RWPE2 (cell line): ENCODE measurements around the gene RSPH6A.

ENCODE experiments used
- ATAC-seq: fragments of 200-7000 bp; cut with Tn5 transposase; 3 replicates; pipeline ENCODE4 v1.9.1; 2021; ENCODE audit warnings: low read depth
- DNase-seq: peaks from one replicate; pipeline ENCODE4 v3.0.0-alpha.2; 2020; ENCODE audit warnings: low spot score
- H3K27ac ChIP-seq: fragments of 450-650 bp; 2 replicates; pipeline ENCODE4 v1.5.1; 2017; ENCODE audit warnings: mild to moderate bottlenecking; ENCODE audit not compliant: poor library complexity, severe bottlenecking
- H3K27me3 ChIP-seq: fragments of 250-450 bp; sonication (Bioruptor Pico); 2 replicates; pipeline ENCODE4 v1.5.1; 2021; ENCODE audit warnings: mild to moderate bottlenecking, moderate library complexity; ENCODE audit not compliant: insufficient read depth, poor library complexity, severe bottlenecking
- H3K36me3 ChIP-seq: fragments of 250-450 bp; sonication (Bioruptor Pico); 2 replicates; pipeline ENCODE4 v1.5.1; 2020; ENCODE audit warnings: low read depth, mild to moderate bottlenecking, moderate library complexity
- H3K4me1 ChIP-seq: fragments of 250-450 bp; sonication (Bioruptor Pico); 2 replicates; pipeline ENCODE4 v1.5.1; 2021; ENCODE audit warnings: mild to moderate bottlenecking, moderate library complexity; ENCODE audit not compliant: insufficient read depth, poor library complexity, severe bottlenecking
- H3K4me3 ChIP-seq: fragments of 250-450 bp; sonication (Bioruptor Pico); 2 replicates; pipeline ENCODE4 v1.5.1; 2021; ENCODE audit warnings: mild to moderate bottlenecking, moderate library complexity; ENCODE audit not compliant: severe bottlenecking
- H3K9me3 ChIP-seq: fragments of 250-450 bp; sonication (Bioruptor Pico); 2 replicates; pipeline ENCODE4 v1.5.1; 2021; ENCODE audit warnings: mild to moderate bottlenecking, moderate library complexity; ENCODE audit not compliant: severe bottlenecking
- TF ChIP-seq, protein P1 (sequence below): fragments of 450-650 bp; IDR thresholded peaks from one replicate; pipeline ENCODE4 v1.5.1; 2017; ENCODE audit warnings: mild to moderate bottlenecking, moderate library complexity; ENCODE audit not compliant: poor library complexity, severe bottlenecking

The RSPH6A gene

DNA sequence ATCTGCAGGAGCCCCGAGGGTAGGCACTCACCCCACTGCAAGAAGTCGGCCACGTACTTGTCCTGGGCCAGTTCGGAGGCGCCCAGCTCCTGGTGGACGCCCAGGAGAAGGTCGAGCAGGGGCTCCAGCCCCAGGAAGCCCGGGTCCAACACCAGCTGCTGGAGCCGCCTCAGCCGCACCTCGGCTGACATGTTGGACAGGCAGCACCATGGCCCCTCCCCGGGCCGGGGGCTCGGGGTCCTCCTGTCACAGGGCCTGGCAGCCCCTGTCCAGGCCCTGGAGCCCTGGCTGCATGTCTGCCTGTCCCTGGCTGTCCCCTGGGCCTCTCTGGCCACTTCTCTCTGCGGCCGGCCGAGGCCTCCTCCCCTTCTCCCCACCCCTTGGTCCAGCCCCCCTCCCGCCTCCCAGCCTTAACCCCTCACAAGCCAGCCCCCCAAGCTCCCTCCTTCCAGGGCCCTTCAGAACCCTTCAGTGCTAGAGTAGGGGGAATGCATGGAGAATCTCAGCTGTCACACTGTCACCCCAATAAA, 32.9 kb downstream of the RSPH6A start, which contains the start of gene DMPK:
TSS of gene DMPK (minus strand) at position 329 of the 530 bp plus-strand sequence. CDS start at position 191, 138 bp downstream.
- TF ChIP-seq, protein P1, sequence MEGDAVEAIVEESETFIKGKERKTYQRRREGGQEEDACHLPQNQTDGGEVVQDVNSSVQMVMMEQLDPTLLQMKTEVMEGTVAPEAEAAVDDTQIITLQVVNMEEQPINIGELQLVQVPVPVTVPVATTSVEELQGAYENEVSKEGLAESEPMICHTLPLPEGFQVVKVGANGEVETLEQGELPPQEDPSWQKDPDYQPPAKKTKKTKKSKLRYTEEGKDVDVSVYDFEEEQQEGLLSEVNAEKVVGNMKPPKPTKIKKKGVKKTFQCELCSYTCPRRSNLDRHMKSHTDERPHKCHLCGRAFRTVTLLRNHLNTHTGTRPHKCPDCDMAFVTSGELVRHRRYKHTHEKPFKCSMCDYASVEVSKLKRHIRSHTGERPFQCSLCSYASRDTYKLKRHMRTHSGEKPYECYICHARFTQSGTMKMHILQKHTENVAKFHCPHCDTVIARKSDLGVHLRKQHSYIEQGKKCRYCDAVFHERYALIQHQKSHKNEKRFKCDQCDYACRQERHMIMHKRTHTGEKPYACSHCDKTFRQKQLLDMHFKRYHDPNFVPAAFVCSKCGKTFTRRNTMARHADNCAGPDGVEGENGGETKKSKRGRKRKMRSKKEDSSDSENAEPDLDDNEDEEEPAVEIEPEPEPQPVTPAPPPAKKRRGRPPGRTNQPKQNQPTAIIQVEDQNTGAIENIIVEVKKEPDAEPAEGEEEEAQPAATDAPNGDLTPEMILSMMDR: no peak
- H3K4me1 ChIP-seq: peaks cover 27% of the 10 kb centered on the region
- no peaks in the 10 kb centered on the region for H3K27me3 ChIP-seq
- H3K9me3 ChIP-seq: no peaks in the 10 kb centered on the region
- peaks cover 22% of the 10 kb centered on the region for H3K36me3 ChIP-seq
- no peak for DNase-seq
- ATAC-seq: peak; percentile 3
- H3K27ac ChIP-seq: peak within 1 kb of the TSS; percentile 82
- no peak within 1 kb of the TSS for H3K4me3 ChIP-seq

DNA sequence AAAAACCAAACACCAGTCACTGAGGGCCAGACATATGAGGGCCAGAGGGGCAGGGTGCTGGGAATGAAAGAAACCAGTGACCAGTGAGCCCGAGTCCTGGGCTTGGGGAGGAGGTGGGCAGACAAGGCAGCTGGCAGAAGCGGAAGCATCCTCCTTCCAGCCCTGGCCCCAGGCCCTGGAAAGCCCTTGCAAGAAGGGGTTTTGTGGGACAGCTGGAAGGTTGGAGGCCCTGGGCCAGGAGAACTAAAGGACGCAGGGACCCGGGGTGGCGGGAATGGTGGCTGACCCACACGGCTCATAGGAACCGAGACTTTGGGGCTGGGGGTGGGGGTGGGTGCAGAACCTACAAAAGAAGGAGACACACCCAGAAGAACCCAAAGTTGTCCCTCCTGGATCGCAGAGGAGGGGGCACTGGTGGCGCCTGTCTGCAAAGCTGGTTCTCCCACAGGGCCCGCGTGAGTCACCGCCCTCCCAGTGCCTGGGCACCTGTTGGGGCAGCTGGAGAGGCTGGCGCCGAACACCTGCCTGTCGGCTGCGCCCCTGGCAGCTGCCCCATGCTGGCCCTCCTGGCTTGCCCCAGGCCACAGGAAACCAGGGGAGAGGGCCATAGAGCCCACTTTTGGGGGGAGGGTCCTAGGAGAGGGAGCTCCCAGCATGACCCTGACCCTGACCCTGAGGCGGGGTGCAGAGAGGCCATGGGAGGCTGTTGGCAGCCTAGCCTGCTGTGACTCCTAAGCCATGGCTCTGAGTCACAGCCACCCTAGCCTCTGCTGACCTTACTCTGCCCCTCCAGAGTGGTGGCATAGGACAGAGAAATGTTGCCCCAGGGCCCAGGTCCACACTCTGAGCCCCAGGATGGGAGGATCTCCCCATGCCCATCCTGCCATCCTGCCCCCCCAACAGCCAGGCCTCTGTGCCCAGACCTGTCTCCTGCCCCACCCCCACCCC, 33.6 kb downstream of the RSPH6A start:
- Histone ChIP-seq H3K36me3 (peaks cover 29% of the 10 kb centered on the region), H3K9me3 (no peaks in the 10 kb centered on the region), H3K27me3 (no peaks in the 10 kb centered on the region), H3K27ac (peak overlapping the region; percentile 82), H3K4me1 (peaks cover 27% of the 10 kb centered on the region), H3K4me3 (no peak overlapping the region)
- no peak for DNase-seq
- ATAC-seq: peak; percentile 42
- TF ChIP-seq, protein P1: no peak

DNA sequence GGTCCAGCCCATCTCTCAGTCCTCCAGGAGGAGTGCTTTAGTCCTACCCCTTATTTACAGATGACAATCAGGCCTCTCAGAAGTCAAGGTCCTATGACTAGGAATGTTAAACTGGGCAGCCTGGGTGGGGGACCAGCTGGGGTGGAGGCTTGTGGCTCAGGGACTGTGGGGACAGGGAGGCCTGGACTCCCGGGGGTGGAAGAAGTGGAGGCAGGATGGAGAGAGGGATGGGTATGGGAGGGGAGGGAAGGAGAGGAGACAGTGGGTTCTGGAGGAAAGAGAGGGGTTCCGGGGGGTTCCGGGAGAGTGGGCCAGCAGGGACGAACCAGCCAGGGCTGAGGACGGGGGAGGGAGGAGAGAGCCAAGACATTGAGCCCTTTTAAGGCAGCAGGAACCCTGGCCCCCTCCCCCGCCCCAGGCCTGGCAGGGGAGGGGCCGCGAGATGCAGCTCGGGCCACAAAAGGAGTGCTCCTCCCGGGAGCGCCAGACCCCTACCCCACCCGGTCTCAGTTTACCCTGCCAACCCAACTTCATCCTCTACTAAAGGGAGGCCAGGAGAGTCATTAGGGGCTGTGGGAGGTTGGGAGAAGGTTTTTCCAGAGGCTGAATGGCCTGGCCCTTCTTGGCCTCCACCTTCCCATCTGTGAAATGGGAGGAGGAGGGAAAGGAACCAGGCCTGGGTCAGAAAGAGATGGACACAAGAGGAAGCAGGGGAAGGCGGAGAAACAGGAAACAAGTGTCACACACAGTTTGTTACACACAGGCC, 34.5 kb downstream of the RSPH6A start:
- Histone ChIP-seq H3K4me1 (peaks cover 27% of the 10 kb centered on the region), H3K27ac (peak overlapping the region; percentile 82), H3K36me3 (peaks cover 26% of the 10 kb centered on the region), H3K9me3 (no peaks in the 10 kb centered on the region), H3K4me3 (no peak overlapping the region), H3K27me3 (no peaks in the 10 kb centered on the region)
- TF ChIP-seq, protein P1: no peak
- ATAC-seq: no peak
- no peak for DNase-seq

DNA sequence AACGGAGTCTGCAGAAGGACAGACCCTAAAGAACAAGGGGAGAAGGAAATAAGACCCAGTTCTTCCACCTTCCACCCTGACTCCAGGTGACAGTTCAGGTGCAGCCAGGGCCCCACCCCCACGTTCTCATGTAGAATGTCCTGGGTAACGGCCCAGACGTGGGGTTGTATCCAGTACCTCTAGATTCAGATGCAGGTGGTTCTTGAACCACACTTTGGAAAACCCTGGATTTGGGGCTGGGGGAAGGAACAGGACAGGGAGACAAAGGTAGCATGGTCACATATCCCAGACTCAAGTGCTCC, 35.0 kb downstream of the RSPH6A start:
- peaks cover 27% of the 10 kb centered on the region for H3K4me1 ChIP-seq
- peaks cover 21% of the 10 kb centered on the region for H3K36me3 ChIP-seq
- H3K9me3 ChIP-seq: no peaks in the 10 kb centered on the region
- H3K4me3 ChIP-seq: no peak overlapping the region
- TF ChIP-seq, protein P1: no peak
- H3K27ac ChIP-seq: no peak overlapping the region
- no peak for DNase-seq
- ATAC-seq: no peak
- no peaks in the 10 kb centered on the region for H3K27me3 ChIP-seq
